ENCODE measurements around the gene RNF167. TPM values are rescaled to one million over a fixed set of nuclear protein-coding genes. Genes with fewer than 3 reads are reported as not detected.

RNF167 gene
- total RNA-seq, 2 donors from 2014 or later = 66.9 to 68.6 TPM

DNA sequence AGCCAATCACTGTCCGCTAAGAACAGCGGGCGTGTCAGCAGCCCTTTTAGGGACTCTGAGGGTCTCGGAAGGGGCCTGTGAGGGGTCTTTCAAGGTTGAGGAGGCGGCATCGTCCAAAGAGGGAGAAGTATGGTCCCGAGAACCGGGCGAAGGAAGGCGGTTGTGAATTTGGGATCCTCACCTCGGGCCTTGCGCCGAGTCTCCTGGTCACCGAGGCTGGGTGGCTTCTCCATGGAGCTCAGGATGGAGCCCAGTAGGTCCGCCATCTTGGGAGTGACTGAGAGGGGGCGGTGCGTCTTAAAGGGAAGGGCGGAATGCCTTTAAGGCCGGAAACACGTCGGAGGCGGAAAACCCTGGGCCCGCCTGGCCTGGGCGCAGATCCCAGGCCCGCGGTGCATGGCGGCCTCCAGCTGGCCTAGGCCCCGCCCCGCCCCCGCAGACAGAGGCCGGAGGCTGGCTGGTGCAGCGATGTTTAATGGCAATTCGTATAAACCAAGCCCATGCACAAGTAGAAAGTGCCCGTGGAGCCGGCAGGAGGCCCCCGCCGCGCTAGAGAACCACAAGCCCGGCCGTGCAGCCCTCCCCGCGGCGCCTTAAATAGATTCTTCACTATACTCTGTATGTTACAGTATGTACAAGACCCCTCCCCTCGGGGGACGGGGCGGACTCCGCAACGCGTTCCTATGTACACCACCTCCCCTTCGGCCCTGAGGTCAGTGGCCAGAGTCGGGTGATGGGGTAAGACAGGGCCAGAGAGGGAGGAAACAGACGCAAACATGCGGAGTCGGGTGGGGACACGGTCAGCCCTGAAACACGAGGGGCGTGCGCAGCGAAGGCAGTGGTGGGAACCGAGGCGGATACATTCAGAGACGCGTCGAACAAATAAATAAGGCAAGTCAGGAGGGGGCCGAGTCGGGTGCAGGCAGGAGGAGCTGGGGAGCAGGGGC, 27.7 kb downstream of the RNF167 start, which contains the start of gene SPAG7:
TSS of gene SPAG7 (minus strand) at position 279 of the 947 bp plus-strand sequence. CDS start at position 266, 13 bp downstream.
- H3K27me3 ChIP-seq = no peaks in the 10 kb centered on the region
- H3K4me3 ChIP-seq = peak within 1 kb of the TSS; percentile 69 to 75
- H3K9me3 ChIP-seq = no peaks in the 10 kb centered on the region
- peaks cover 25% of the 10 kb centered on the region for H3K36me3 ChIP-seq
- peak; percentile 97 for DNase-seq (ENCODE audit: low spot score)
- TF ChIP-seq, protein P1, sequence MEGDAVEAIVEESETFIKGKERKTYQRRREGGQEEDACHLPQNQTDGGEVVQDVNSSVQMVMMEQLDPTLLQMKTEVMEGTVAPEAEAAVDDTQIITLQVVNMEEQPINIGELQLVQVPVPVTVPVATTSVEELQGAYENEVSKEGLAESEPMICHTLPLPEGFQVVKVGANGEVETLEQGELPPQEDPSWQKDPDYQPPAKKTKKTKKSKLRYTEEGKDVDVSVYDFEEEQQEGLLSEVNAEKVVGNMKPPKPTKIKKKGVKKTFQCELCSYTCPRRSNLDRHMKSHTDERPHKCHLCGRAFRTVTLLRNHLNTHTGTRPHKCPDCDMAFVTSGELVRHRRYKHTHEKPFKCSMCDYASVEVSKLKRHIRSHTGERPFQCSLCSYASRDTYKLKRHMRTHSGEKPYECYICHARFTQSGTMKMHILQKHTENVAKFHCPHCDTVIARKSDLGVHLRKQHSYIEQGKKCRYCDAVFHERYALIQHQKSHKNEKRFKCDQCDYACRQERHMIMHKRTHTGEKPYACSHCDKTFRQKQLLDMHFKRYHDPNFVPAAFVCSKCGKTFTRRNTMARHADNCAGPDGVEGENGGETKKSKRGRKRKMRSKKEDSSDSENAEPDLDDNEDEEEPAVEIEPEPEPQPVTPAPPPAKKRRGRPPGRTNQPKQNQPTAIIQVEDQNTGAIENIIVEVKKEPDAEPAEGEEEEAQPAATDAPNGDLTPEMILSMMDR (IDR thresholded peaks at IDR 0.05) = no peak
- peak within 1 kb of the TSS; percentile 95 to 97 for H3K27ac ChIP-seq
- peaks cover 0 to 44% of the 10 kb centered on the region in 2 donors for H3K4me1 ChIP-seq

DNA sequence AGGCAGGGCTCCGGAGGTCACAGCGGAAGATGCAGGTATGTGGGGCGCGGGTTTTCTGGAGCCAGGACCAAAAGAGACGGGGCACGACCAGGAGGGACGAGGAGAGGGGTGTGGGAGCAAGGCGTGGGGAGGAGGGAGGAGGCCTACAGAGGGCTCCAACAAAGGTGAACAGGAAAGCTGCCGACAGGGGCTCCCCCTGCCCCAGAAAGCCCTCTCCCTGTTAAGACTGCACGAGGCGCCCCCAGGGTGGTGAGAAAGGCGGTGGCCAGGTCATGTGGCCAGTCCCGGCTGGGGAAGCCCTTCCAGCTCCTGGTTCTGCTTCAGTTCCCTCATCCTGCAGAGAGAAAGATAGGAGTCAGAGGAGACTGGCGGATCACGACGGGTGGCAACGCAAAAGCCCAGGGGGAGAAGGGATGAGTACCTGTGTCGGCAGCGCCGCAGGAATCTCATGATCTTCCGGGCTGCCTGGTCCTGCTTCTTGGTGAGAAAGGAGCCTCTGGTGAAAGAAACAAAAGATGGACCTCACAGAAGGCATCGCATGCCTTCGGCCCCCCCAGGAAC, 28.5 kb downstream of the RNF167 start:
- DNase-seq (ENCODE audit: low spot score) = no peak
- H3K36me3 ChIP-seq = peaks cover 32% of the 10 kb centered on the region

DNA sequence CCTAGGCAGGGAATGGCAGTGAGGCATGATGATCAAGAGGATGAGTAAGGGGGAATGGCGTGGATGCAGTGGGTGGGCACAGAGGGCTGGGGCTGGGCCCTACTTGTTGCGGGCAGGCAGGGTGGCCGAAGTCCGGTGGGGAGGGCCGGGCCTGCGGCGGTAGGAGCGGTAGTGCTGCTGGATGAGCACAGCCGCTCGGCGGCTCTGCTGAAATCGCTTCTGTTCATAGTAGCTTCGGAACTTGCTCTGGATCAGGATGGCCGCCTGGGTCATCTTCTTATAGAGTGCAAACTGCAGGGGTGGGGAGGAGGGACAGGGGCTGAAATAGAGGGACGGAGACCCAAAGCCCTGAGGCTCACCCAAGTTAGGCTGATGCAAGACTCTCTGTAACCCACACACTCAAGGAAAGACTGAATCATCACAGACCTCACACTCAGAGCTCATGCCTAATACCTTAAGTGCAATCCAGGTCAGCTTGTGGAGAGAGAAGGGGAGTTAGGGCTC, 29.0 kb downstream of the RNF167 start:
- H3K4me3 ChIP-seq = peak overlapping the region in 1 of 2 donors; percentile 69
- H3K9me3 ChIP-seq = no peaks in the 10 kb centered on the region
- H3K27me3 ChIP-seq = no peaks in the 10 kb centered on the region
- TF ChIP-seq, protein P1 (IDR thresholded peaks at IDR 0.05) = no peak
- peak overlapping the region; percentile 95 to 97 for H3K27ac ChIP-seq
- peaks cover 38% of the 10 kb centered on the region for H3K36me3 ChIP-seq
- DNase-seq (ENCODE audit: low spot score) = no peak
- H3K4me1 ChIP-seq = peaks cover 0 to 56% of the 10 kb centered on the region in 2 donors

More for the DNA sequence above, 28.5 kb downstream of the RNF167 start:
- H3K4me3 ChIP-seq = peak overlapping the region; percentile 69 to 75
- no peaks in the 10 kb centered on the region for H3K27me3 ChIP-seq
- TF ChIP-seq, protein P1 (IDR thresholded peaks at IDR 0.05) = no peak
- H3K9me3 ChIP-seq = no peaks in the 10 kb centered on the region
- peak overlapping the region; percentile 95 to 97 for H3K27ac ChIP-seq
- peaks cover 0 to 51% of the 10 kb centered on the region in 2 donors for H3K4me1 ChIP-seq

DNA sequence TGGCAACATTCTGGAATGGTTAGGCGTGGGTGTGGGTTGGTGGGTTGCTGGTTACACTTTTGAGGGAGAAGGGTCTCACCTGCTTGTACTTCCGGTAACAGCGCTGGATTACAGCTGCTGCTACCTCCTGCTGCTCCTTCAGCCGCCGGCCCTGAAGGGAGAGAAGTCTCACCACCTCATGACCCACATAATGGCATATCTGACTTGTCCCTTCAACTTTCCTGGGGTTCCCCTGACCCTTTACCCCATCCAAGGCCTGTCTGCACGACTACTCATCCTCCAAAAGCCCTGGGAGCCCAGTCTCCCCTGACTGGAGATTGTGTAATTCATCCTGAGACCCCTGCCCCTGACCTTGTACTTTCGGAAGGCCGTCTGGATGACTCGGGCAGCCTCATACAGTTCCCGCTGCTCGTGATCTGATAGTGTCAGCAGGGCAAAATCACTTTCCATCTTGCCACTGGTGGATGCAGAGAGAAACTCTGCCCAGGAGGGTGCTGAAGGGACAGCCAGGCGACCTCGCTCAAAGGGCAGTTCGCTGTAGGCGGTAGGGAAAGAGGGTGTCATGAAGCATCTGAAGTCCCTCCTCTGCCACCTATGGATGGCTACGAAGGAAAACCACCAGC, 29.6 kb downstream of the RNF167 start:
- Histone ChIP-seq H3K36me3 (peaks cover 41% of the 10 kb centered on the region), H3K4me1 (peaks cover 0 to 61% of the 10 kb centered on the region in 2 donors), H3K27me3 (no peaks in the 10 kb centered on the region), H3K27ac (peak overlapping the region; percentile 95 to 97), H3K9me3 (no peaks in the 10 kb centered on the region), H3K4me3 (no peak overlapping the region)
- TF ChIP-seq, protein P1 (IDR thresholded peaks at IDR 0.05) = no peak
- DNase-seq (ENCODE audit: low spot score) = no peak

DNA sequence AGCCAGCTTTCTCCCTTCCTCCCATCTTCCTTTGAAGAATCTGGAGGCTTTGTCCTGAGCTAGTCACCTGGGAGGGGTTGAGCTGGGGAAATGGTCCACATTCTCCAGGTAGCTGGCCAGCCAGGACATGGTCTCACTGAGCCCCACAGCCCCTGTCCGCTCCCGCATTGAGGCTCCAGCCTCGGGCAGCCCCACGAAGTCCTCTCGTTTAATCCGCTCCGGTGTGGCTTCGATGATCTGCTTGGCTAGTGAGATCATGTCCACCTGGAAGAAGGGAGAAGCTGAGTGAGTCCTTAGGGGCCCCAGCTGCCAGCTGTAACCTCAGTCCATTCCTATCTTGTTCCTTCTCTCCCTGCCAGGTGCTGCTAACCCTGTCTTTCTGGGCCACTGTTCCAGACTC, 30.2 kb downstream of the RNF167 start:
- peak overlapping the region in 1 of 2 donors; percentile 97 for H3K27ac ChIP-seq
- peaks cover 41% of the 10 kb centered on the region for H3K36me3 ChIP-seq

More for the DNA sequence above, 30.2 kb downstream of the RNF167 start:
- no peak for DNase-seq (ENCODE audit: low spot score)
- H3K4me1 ChIP-seq = peaks cover 0 to 60% of the 10 kb centered on the region in 2 donors
- no peak overlapping the region for H3K4me3 ChIP-seq
- H3K9me3 ChIP-seq = no peaks in the 10 kb centered on the region
- TF ChIP-seq, protein P1 (IDR thresholded peaks at IDR 0.05) = no peak
- no peaks in the 10 kb centered on the region for H3K27me3 ChIP-seq
